Progenitor cell of endocrine pancreas (in vitro differentiated cells): Measurements from ENCODE around the gene BTBD10. TPM values are rescaled to one million over a fixed set of nuclear protein-coding genes. Genes with fewer than 3 reads are reported as not detected.

ENCODE experiments used
- DNase-seq: peaks from one replicate; pipeline ENCODE4 v3.0.0; 2021; ENCODE audit warnings: low spot score; ENCODE audit not compliant: unreplicated experiment
- H3K27ac Mint-ChIP-seq: 2 replicates; pipeline ENCODE4 v1.8.0; 2021; ENCODE audit warnings: mild to moderate bottlenecking, moderate library complexity, mixed read lengths
- H3K27me3 Mint-ChIP-seq: 2 replicates; pipeline ENCODE4 v1.8.0; 2021; ENCODE audit warnings: mixed read lengths
- H3K36me3 Mint-ChIP-seq: 2 replicates; pipeline ENCODE4 v1.8.0; 2022; ENCODE audit warnings: mixed read lengths; ENCODE audit not compliant: insufficient read depth
- H3K4me1 Mint-ChIP-seq: 2 replicates; pipeline ENCODE4 v1.8.0; 2021; ENCODE audit warnings: low read depth, mixed read lengths
- H3K4me3 Mint-ChIP-seq: 2 replicates; pipeline ENCODE4 v1.8.0; 2021; ENCODE audit warnings: low read depth, mild to moderate bottlenecking, moderate library complexity, mixed read lengths
- H3K9me3 Mint-ChIP-seq: 2 replicates; pipeline ENCODE4 v1.8.0; 2021; ENCODE audit warnings: low read depth, mixed read lengths
- total RNA-seq: library from RNA; stranded (reverse); gene quantifications from 2 replicates; pipeline ENCODE4 v1.2.1, GENCODE V29; 2021
- TF ChIP-seq, protein P1 (sequence below): fragments of 200-600 bp; sonication (generic); IDR thresholded peaks from one replicate; pipeline ENCODE4 v1.5.0; 2021; ENCODE audit warnings: antibody characterized with exemption, mild to moderate bottlenecking; ENCODE audit not compliant: unreplicated experiment

BTBD10 gene
- total RNA-seq, 1 donor from 2014 or later: 31.1 TPM

DNA sequence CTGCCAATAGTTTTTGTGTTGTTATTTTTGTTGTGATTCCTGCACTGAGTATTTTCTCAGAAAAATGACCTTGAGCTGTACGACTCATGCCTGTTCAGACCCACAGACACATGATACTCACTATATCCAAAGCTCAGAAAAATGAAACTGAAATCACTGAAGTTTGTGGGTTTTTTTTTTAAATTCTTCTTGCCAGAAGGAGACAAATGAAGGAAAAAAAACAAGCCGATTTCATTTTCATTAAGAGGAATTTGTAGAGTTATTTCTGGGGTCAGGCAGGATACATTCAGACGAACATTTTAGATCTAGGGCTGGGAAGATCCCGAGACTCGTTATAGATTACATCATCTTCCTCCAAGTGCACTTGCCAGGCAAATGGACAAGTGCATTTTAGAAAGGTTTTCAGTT is 125.0 kb downstream of the BTBD10 start:
- Mint-ChIP-seq H3K9me3 (no peaks in the 10 kb centered on the region), H3K4me3 (no peak overlapping the region), H3K27ac (no peak overlapping the region), H3K27me3 (peaks cover 6% of the 10 kb centered on the region), H3K36me3 (no peaks in the 10 kb centered on the region), H3K4me1 (peaks cover 4% of the 10 kb centered on the region)
- TF ChIP-seq, protein P1, sequence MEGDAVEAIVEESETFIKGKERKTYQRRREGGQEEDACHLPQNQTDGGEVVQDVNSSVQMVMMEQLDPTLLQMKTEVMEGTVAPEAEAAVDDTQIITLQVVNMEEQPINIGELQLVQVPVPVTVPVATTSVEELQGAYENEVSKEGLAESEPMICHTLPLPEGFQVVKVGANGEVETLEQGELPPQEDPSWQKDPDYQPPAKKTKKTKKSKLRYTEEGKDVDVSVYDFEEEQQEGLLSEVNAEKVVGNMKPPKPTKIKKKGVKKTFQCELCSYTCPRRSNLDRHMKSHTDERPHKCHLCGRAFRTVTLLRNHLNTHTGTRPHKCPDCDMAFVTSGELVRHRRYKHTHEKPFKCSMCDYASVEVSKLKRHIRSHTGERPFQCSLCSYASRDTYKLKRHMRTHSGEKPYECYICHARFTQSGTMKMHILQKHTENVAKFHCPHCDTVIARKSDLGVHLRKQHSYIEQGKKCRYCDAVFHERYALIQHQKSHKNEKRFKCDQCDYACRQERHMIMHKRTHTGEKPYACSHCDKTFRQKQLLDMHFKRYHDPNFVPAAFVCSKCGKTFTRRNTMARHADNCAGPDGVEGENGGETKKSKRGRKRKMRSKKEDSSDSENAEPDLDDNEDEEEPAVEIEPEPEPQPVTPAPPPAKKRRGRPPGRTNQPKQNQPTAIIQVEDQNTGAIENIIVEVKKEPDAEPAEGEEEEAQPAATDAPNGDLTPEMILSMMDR: no peak
- no peak for DNase-seq

Other genes starting within 250 kb of the BTBD10 start
- gene BMAL1, start 185.4 kb downstream of the BTBD10 start, total RNA-seq: 7.0 and 8.6 TPM in 2 replicates
- gene PTH, start 32.8 kb upstream of the BTBD10 start, total RNA-seq: not detected in 2 replicates
- 58.0 and 63.9 TPM in 2 replicates for gene FAR1, start 205.4 kb upstream of the BTBD10 start, total RNA-seq